GM13977 (cell line): ENCODE data around the gene JMJD8.

Experiments used
- DNase-seq: peaks from one replicate; pipeline ENCODE4 v3.0.0; 2012; ENCODE audit warnings: low spot score
- in situ Hi-C: fragments of 300-500 bp; cut with MboI; formaldehyde crosslinking; loops from one replicate; pipeline ENCODE4 v1.12.0; 2022; ENCODE audit warnings: low sequenced_read_pairs, low pct_unique_long_range_greater_than_20kb, mixed read lengths, inconsistent platforms; ENCODE audit not compliant: unreplicated experiment
- TF ChIP-seq, protein P1 (sequence below): IDR thresholded peaks from 2 replicates; pipeline ENCODE4 v1.5.1; 2012; ENCODE audit warnings: mild to moderate bottlenecking, control low read depth; ENCODE audit not compliant: insufficient read depth; ENCODE audit errors: extremely low read depth, missing control alignments

JMJD8 gene

DNA sequence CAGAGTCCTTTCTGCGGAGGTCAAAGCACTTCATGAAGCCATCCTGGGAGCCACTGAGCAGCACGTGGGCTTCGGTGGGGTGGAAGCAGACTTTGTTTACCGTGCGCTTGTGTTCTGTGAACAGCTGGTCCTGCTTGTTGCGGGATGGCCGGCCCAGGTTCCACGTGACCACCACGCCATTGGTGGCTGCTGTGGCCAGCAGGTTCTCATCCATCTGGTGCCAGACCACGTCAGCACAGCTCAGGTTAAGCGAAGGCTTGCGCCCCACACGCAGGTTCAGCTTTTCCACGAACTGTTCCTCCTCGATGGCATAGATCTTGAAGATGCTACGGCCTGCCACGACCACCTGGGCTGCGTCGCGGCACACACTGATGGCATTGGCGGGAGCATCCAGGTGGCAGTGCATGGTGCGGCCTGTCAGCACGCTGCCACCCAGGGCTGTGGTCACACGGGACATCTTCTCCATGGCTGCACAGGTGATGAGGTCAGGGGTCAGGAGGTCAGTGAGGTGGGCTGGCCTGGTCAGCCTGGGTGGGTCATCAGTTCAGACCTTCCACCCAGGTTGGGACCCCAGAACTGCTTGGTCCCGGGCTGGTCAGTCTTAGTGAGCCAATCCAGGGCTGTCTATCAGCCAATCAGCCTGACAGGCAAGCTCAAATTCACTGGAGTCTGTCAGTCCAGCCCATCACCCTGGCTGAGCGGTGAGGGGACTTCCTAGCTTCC, 5.2 kb upstream of the JMJD8 start:
- in situ Hi-C loops, result no loop called here
- DNase-seq, result no peak
- TF ChIP-seq, protein P1, sequence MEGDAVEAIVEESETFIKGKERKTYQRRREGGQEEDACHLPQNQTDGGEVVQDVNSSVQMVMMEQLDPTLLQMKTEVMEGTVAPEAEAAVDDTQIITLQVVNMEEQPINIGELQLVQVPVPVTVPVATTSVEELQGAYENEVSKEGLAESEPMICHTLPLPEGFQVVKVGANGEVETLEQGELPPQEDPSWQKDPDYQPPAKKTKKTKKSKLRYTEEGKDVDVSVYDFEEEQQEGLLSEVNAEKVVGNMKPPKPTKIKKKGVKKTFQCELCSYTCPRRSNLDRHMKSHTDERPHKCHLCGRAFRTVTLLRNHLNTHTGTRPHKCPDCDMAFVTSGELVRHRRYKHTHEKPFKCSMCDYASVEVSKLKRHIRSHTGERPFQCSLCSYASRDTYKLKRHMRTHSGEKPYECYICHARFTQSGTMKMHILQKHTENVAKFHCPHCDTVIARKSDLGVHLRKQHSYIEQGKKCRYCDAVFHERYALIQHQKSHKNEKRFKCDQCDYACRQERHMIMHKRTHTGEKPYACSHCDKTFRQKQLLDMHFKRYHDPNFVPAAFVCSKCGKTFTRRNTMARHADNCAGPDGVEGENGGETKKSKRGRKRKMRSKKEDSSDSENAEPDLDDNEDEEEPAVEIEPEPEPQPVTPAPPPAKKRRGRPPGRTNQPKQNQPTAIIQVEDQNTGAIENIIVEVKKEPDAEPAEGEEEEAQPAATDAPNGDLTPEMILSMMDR, result no peak

DNA sequence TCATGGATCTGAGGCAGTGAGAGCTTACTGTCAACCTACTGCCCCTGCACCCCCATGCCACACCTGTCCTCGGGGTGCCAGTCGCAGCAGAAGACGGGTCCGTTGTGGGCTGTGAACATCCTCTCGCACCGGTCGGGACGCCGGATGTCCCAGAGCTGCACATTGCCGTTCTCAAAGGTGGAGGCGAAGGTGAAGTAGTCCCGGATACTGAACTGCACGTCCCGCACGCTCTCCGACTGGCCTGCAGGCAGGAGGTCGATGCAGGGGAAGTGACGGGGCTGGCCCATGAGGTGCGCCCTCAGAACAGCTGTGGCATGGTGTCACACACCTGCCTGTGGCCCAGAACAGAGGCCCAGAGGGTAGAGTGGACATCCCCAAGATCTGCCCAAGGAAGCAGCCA, 3.4 kb upstream of the JMJD8 start:
- in situ Hi-C loops, result no loop called here
- no peak for DNase-seq
- TF ChIP-seq, protein P1, result no peak

DNA sequence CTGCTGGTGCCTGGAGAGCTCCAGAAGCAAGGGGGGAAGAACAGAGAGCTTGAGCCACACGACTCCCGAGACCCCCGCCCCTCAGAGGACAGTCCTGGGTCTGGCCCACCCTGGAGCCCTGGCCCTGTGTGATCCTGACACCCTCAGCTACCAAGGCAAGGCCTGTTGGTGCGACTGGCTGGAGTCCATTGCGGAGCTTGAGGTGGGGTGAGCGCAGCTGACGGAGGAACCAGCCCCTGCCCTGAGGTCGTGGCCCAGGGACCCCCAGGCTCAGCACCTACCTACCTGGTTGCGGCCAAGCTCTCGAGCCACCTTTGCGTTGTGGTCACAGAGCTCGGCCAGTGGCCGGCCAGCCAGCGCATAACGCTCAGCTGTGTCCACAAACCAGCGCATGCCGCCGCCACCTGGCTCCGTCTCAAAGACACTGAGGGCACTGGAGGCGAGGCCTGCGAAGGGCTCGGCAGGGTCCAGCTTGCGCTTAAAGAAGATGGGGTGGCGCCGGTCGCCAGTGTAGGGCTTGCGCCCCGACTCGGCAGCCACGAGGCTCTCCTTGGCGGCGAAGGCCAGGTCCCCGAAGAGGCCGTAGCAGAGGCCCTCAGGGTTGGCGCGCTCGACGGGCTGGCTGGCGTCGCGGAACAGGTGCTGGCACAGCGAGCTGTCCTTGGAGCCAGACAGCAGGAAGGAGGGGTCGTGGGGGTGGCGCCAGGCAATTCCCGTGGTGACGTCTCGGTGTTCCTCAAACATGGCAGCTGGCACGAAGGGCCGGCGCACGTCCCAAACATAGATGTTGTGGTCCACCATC, 2.5 kb upstream of the JMJD8 start:
- in situ Hi-C loops, result no loop called here
- TF ChIP-seq, protein P1, result no peak
- no peak for DNase-seq

DNA sequence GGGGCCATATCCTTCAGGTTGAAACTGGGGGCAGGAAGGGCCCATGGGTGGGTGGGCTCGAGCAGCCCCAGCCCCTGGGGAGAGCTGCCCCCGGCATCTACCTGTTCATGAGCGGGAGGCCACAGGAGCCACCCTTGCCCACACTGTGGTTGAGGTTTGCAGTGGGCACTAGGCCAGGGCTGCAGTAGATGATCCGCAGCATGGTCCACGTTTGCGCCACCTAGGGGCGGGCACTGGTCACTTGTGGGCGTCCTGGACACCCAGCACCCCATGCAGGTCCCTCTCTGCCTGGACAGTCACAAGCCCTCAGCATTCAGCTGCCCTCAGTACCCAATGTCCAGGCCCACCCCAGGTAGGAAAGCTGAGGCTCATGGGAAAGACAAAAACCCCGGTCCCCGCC, 1.8 kb upstream of the JMJD8 start:
- DNase-seq, result no peak
- TF ChIP-seq, protein P1, result peak; percentile 42
- in situ Hi-C loops, result no loop called here

DNA sequence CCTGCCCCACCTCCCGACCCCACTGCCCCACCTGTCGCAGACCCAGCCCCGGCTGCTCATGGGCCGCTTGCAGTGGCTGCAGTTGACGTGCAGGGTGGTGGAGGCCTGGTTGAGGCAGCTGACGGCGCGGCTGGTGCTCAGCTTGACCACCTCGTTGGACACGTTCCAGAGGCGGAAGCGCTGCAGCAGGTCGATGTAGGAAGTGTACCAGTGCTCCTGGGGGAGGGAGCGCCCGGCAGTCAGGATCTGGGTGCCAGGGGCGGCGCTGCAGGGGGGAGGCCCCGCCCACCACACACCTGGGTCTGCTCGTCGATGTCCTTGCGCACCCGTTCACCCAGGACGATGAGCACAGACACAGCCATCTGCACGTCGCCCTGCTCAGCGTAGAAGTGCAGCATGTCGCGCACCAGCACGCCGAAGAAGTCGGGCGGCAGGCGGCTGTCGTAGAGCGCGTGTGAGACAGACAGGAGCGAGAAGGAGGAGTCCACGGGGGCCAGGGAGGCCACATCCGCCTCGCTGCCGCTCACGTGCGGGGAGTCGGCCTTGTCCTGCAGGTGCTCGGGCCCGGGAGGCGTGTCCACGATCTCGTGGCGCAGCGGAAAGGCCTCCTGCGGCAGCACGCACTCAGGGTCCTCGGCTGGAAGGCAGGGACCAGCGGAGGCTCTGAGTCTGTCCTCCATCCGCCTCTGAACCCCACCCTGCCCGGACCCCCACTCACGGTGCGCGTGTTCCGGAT, 995 bp upstream of the JMJD8 start:
- in situ Hi-C loops, result no loop called here
- TF ChIP-seq, protein P1, result no peak
- DNase-seq, result no peak

DNA sequence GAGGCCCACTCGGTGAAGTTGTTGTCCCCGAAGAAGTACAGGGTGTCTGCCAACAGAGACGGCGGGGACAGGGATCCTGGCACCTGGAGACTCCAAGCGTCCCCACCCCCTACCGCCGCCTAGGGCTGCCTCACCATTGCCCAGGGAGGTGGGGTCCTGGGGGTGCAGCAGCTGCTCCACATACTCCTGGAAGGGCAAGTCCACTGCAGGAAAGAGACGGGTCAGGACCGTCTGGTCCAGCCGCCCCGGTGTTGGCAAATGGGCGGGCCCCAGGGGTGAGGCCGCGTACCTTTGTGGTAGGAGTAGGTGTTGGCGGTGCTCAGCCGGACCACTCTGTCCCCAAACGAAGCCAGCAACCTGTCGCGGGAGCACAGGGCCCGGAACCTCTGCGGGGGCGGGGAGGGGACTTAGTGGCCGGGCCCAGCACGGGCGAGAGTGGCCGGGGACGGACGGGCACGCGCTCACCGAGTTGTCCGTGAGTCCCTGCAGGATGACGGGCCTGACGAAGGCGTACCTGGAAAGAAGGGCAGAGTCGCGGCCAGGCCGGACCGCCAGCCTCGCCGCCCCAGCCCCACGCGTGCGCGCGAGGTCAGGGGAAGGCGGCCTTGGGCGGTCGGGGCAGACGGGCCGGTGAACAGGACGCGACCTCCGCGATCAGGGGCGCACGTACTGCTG, 601 bp downstream of the JMJD8 start:
- TF ChIP-seq, protein P1, result no peak
- in situ Hi-C loops, result no loop called here

More for the DNA sequence above, 601 bp downstream of the JMJD8 start:
- DNase-seq, result no peak
